HCT116 (cell line): ENCODE data around the gene GHRHR.

ENCODE experiments used
- CTCF ChIP-seq, 3 experiments: fragments of 200-600 bp in 1 of 3; sonication (generic) in 1 of 3; IDR thresholded peaks in 2 of 3; conservative IDR thresholded peaks in 1 of 3; 2 replicates each; pipeline ENCODE4 v1.5.1; 2012 to 2017; ENCODE audit warnings: low read depth in 2 of 3, low read length in 2 of 3, antibody characterized with exemption in 1 of 3, borderline replicate concordance in 1 of 3, control low read depth in 1 of 3, mild to moderate bottlenecking in 1 of 3, mixed read lengths in 1 of 3, mixed run types in 1 of 3, moderate library complexity in 1 of 3; ENCODE audit not compliant: insufficient read depth in 1 of 3
- ELF1 ChIP-seq: IDR thresholded peaks from 2 replicates; pipeline ENCODE4 v1.6.1; 2012; ENCODE audit warnings: low read depth, borderline replicate concordance
- EZH2 ChIP-seq: fragments of 200-600 bp; sonication (generic); IDR thresholded peaks from 2 replicates; pipeline ENCODE4 v1.6.1; 2017; ENCODE audit warnings: antibody characterized with exemption, mixed run types
- EZH2phosphoT487 ChIP-seq: fragments of 200-600 bp; IDR thresholded peaks from 2 replicates; pipeline ENCODE4 v1.6.1; 2018; ENCODE audit warnings: antibody characterized with exemption, borderline replicate concordance
- FOSL1 ChIP-seq: IDR thresholded peaks from 2 replicates; pipeline ENCODE4 v1.6.1; 2012; ENCODE audit warnings: low read depth
- JUND ChIP-seq: IDR thresholded peaks from 2 replicates; pipeline ENCODE4 v1.6.1; 2012
- MAX ChIP-seq: IDR thresholded peaks from 2 replicates; pipeline ENCODE4 v1.6.1; 2012
- POLR2A ChIP-seq: IDR thresholded peaks from 2 replicates; pipeline ENCODE4 v1.7.0; 2011; ENCODE audit warnings: borderline replicate concordance; ENCODE audit not compliant: insufficient read depth, insufficient read length; ENCODE audit errors: extremely low read depth
- RAD21 ChIP-seq: IDR thresholded peaks from 2 replicates; pipeline ENCODE4 v1.6.1; 2012; ENCODE audit warnings: low read depth, mild to moderate bottlenecking
- REST ChIP-seq: IDR thresholded peaks from 2 replicates; pipeline ENCODE4 v1.6.1; 2012; ENCODE audit warnings: low read depth
- SIN3A ChIP-seq: IDR thresholded peaks from 2 replicates; pipeline ENCODE4 v1.6.1; 2012; ENCODE audit warnings: low read depth
- SP1 ChIP-seq: IDR thresholded peaks from 2 replicates; pipeline ENCODE4 v1.6.1; 2012; ENCODE audit warnings: low read depth
- ZBTB33 ChIP-seq: IDR thresholded peaks from 2 replicates; pipeline ENCODE4 v1.6.1; 2011; ENCODE audit warnings: mild to moderate bottlenecking, low read length, moderate library complexity; ENCODE audit not compliant: insufficient replicate concordance; ENCODE audit errors: extremely low read depth

GRCh38 chr7:30930621-30931020, 33.1 kb upstream of the GHRHR start:
- no peak for TF ChIP-seq CTCF (IDR thresholded peaks at IDR 0.05 in 2 of 3, conservative IDR thresholded peaks at IDR 0.05 in 1 of 3; ENCODE audit: borderline replicate concordance in 1 of 3, insufficient read depth in 1 of 3, low read depth in 2 of 3, low read length in 2 of 3)
- TF ChIP-seq POLR2A: no peak
- TF ChIP-seq EZH2phosphoT487: no peak
- no peak for TF ChIP-seq FOSL1
- TF ChIP-seq SP1: no peak
- TF ChIP-seq RAD21: no peak
- no peak for TF ChIP-seq ELF1
- no peak for TF ChIP-seq SIN3A
- TF ChIP-seq EZH2: no peak
- no peak for TF ChIP-seq MAX
- no peak for TF ChIP-seq ZBTB33
- no peak for TF ChIP-seq REST
- no peak for TF ChIP-seq JUND
